Activated T-cell treated with anti-CD3 and anti-CD28 coated beads, Interleukin-2, amount 50 U/mL, for 24 hours (primary cell): Measurements from ENCODE around the gene TMEM130.
"Not testable (repeated sequence)": the region's sequence is repeated elsewhere in the genome, so short reads cannot be mapped to it uniquely, and the experiment has no call there.

Source experiments
- DNase-seq: peaks from one replicate; pipeline ENCODE4 v3.0.0-alpha.2; 2020
- H3K27ac Mint-ChIP-seq: 2 replicates; pipeline ENCODE4 v1.8.0; 2020; ENCODE audit warnings: mild to moderate bottlenecking, mixed read lengths
- H3K27me3 Mint-ChIP-seq: 2 replicates; pipeline ENCODE4 v1.8.0; 2020; ENCODE audit warnings: mixed read lengths
- H3K36me3 Mint-ChIP-seq: 2 replicates; pipeline ENCODE4 v1.8.0; 2020; ENCODE audit warnings: low read depth, mixed read lengths
- H3K4me1 Mint-ChIP-seq: 2 replicates; pipeline ENCODE4 v1.8.0; 2020; ENCODE audit warnings: low read depth, mixed read lengths
- H3K4me3 Mint-ChIP-seq: 2 replicates; pipeline ENCODE4 v1.8.0; 2020; ENCODE audit warnings: mild to moderate bottlenecking, moderate library complexity, mixed read lengths
- H3K9me3 Mint-ChIP-seq: 2 replicates; pipeline ENCODE4 v1.8.0; 2020; ENCODE audit warnings: mixed read lengths

The TMEM130 gene

DNA sequence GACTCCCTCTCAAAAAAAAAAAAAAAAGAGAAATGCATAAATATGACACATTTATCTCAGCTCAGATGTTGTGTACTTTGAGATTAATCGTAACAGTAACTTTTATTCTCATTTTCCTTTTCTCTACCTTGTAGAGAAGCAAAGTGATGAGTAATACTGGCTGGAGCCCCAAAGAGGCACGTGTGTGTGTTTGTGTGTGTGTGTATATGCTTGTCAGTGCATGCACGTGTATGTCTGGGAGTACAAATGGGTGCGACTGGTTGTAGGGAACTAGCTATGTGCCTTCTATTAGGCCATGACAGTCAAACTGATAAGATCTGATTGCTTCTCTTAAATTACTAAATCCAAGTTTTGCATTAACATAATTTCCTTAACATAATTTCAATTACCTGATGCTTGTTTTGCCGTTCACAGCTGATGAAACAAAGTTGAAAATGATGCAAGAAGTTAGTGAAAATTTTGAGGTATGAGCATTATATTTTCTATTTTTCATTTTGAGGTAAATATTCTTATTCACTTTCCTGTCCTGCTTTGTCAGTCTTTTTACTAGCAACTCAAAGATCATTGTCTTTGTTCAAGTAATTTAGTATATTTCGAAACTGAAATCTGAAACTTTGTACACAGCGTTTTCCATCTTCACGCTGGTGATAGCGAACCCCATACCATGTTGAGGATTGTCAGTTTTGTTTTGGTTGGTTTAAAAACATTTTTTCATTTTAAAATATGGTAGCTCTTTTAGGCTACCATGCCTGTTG, 11.9 kb upstream of the TMEM130 start:
- Mint-ChIP-seq H3K27ac (peak overlapping the region; percentile 90), H3K4me1 (peaks cover 34% of the 10 kb centered on the region), H3K36me3 (peaks cover 69% of the 10 kb centered on the region), H3K27me3 (no peaks in the 10 kb centered on the region), H3K9me3 (no peaks in the 10 kb centered on the region), H3K4me3 (peak overlapping the region; percentile 31)
- DNase-seq: no peak

DNA sequence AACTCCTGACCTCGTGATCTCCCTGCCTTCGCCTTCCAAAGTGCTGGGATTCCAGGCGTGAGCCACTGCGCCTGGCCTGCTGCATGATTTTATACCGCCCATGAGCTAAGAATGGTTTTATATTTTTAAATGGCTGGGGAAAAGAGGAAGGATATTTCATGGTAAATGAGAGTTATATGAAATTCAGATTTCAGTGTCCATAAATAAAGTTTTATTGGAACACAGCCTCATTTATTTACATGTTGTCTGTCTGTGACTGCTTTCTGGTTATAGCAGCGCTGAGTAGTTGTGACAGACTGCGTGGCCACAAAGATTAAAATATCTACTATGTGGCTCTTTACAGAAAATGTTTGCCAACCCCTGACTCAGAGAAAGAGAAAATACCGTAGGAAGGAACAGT, 10.7 kb upstream of the TMEM130 start:
- peaks cover 60% of the 10 kb centered on the region for H3K36me3 Mint-ChIP-seq
- DNase-seq: no peak
- peaks cover 31% of the 10 kb centered on the region for H3K4me1 Mint-ChIP-seq
- peaks cover 1% of the 10 kb centered on the region for H3K27me3 Mint-ChIP-seq
- peak overlapping the region; percentile 96 for H3K27ac Mint-ChIP-seq
- H3K4me3 Mint-ChIP-seq: peak overlapping the region; percentile 93
- no peaks in the 10 kb centered on the region for H3K9me3 Mint-ChIP-seq

DNA sequence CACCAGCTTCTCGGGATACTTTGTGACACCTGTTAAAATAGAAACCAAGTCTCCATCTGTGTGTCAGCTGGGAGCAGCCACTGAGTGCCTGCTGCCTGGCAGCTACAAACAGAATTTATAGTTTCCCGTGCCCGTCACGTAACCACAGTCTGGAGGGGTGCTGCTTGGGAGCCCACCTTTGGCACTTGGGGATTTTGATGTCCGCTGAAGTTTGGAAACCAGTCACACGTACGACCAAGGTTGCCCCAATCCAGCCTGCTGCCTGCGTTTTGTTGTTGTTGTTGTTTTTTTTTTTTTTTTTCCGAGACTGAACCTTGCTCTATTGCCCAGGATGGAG, 10.1 kb upstream of the TMEM130 start:
- DNase-seq: no peak
- Mint-ChIP-seq H3K4me1 (peaks cover 31% of the 10 kb centered on the region), H3K36me3 (peaks cover 57% of the 10 kb centered on the region), H3K9me3 (no peaks in the 10 kb centered on the region), H3K27me3 (peaks cover 3% of the 10 kb centered on the region), H3K4me3 (peak overlapping the region; percentile 93), H3K27ac (peak overlapping the region; percentile 96)

DNA sequence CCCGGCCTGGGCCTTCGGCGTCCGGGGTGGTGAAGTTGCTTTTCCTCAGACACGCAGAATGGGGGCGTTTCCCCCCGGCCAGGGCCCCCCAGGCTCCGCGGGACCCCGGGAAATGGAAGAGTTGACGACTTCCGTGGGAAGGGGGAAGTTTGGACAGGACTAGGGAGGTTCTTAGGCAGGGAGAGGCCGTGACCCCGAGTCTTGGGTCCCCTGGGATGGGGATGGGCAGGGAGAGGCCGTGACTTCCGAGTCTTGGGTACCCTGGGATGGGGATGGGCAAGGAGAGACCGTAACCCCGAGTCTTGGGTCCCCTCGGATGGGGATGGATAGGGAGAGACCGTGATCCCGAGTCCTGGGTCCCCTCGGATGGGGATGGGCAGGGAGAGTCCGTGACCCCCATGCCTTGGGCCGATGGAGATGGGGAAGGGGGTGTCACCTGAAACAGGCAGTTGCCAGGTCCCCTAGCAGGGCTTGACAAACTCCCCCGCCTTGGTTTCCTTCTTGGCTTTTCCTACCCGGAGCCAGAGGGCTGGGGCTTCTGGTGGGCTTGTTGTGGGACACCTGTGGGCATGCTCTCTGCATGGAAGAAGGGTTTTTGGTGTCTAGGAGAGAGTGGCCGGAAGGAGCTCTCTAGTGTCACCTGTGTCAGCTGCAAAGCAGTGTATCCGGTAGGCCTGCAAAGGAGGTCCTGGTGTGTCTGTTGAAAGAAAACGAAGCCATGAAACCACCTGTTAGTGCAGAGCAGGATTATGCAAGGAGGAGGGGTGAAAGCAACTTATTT, 9.6 kb upstream of the TMEM130 start:
- H3K36me3 Mint-ChIP-seq: peaks cover 52% of the 10 kb centered on the region
- H3K4me3 Mint-ChIP-seq: peak overlapping the region; percentile 93
- H3K27ac Mint-ChIP-seq: peak overlapping the region; percentile 96
- H3K9me3 Mint-ChIP-seq: no peaks in the 10 kb centered on the region
- peaks cover 3% of the 10 kb centered on the region for H3K27me3 Mint-ChIP-seq
- H3K4me1 Mint-ChIP-seq: peaks cover 31% of the 10 kb centered on the region
- DNase-seq: peak; percentile 70

DNA sequence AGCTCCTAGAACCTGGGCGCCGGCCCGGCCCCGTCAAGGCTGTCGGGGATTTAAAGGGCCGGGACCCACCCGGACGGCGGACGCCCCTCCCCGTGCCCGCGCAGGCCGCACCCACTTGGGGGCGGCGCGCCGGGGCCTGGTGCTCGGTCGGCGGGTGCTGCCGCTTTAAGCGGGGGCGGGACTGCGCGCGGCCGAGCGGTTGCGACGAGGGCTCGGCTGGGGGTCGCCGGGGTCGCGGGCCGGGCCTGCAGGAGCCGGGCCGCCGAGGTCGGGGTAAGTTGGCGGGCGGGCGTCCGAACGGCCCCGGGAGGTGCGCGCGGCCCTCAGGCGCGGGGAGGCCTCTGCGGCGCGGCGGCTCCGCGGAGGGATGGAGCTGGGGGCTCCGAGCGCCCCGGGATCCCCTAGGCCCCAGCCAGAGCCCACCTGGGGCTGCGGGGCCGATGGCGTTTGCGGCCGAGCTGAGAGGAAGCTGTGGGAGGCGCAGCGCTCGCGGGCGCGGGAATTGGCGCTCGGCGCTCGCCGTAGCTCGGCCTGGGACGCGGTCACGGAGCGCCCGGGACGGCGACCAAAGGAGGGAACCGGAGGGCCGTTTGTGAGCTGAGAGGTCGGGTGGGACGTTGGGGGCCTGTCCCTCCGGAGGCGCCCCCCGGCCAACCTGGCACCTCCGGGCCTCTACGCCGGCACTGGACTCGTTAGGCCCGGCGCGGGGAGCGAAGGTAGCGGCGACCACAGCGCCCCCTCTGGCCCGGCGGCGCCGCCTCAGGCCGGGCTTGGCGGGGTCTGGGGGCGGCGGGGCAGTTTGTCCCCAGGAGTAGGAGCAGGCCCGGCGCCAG, 8.8 kb upstream of the TMEM130 start, which contains the start of gene TRRAP:
TRRAP (plus strand) TSS at position 168 of the 833 bp plus-strand sequence. CDS start 2,619 bp downstream, outside the sequence.
- Mint-ChIP-seq H3K27me3 (peaks cover 3% of the 10 kb centered on the region), H3K4me3 (peak within 1 kb of the TSS; percentile 93), H3K9me3 (no peaks in the 10 kb centered on the region), H3K4me1 (peaks cover 27% of the 10 kb centered on the region), H3K27ac (peak within 1 kb of the TSS; percentile 96), H3K36me3 (peaks cover 44% of the 10 kb centered on the region)
- DNase-seq: peak; percentile 90

DNA sequence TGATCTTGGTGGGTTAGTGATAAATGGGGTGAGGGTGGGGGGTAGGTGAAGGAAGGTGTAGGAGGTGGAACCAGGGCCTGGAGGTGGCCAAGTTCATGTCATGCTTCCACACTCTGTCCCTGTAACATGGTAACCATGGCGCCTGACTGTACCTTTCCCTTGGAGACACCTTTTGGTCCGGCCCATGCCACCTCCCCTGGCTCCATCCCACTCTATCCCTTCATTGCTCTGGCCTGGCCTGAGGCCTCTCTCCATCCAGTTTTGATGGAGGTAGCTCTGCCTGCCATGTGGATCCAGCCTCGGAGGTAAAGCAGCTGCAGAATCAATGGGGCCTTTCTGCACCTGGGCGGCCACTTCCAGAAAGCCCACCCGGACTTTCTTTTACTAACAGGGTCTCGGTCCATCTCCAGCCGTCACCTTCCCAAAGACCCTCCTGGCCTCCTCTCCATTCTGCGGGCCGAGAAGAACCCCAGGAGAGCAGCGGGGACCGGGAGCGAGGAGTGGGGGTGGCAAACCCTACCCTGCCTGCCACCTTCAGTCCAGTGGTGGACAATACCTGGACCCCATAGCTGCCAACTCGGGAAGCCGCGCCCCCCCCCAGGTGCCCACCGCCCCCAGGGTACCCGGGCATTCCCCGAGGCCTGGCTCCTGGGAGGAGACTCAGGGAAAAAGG, 8.0 kb upstream of the TMEM130 start:
- Mint-ChIP-seq H3K36me3 (peaks cover 36% of the 10 kb centered on the region), H3K4me1 (peaks cover 25% of the 10 kb centered on the region), H3K4me3 (peak overlapping the region; percentile 55), H3K27ac (no peak overlapping the region), H3K27me3 (peaks cover 3% of the 10 kb centered on the region), H3K9me3 (no peaks in the 10 kb centered on the region)
- no peak for DNase-seq

DNA sequence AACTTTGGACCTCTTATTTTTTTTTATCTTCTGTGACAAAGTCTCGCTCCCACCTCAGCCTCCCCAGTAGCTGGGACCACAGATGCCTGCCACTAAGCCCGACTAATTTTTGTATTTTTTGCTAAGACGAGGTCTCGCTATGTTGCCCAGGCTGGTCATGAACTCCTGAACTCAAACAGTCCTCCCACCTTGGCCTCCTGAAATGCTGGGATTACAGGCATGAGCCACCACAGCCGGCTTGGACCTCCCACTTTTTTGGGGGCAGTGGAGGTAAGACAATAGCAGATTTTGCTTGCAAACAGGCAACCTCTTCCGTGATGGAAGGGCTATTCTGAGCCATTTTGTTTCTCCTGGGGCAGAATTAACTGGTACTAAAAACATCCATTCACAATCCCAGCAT, 7.3 kb upstream of the TMEM130 start:
- Mint-ChIP-seq H3K9me3 (no peaks in the 10 kb centered on the region), H3K4me1 (peaks cover 23% of the 10 kb centered on the region), H3K27ac (no peak overlapping the region), H3K4me3 (peak overlapping the region; percentile 55), H3K27me3 (peaks cover 3% of the 10 kb centered on the region), H3K36me3 (peaks cover 29% of the 10 kb centered on the region)
- no peak for DNase-seq

DNA sequence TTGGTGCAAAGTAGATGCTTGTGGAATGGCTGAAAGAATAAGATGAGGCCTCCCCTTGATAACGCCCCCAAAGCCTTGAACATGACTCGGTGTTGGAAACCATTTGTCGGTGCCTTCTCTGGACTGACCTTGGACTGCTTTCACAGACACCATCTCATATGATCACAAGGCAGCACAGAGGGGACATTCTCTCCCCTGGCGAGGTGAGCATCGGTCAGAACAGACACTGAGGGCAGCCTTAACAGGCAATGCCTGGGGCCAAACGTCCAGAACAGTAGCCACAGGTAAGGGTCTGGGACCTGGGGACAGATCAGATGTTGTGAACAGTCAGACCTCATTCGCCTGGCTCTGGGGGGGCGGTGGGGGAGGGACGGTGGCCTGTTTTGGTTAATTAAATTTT, 5.7 kb upstream of the TMEM130 start:
- Mint-ChIP-seq H3K36me3 (peaks cover 13% of the 10 kb centered on the region), H3K27ac (no peak overlapping the region), H3K4me3 (no peak overlapping the region), H3K4me1 (peaks cover 10% of the 10 kb centered on the region), H3K9me3 (no peaks in the 10 kb centered on the region), H3K27me3 (peaks cover 14% of the 10 kb centered on the region)
- no peak for DNase-seq

DNA sequence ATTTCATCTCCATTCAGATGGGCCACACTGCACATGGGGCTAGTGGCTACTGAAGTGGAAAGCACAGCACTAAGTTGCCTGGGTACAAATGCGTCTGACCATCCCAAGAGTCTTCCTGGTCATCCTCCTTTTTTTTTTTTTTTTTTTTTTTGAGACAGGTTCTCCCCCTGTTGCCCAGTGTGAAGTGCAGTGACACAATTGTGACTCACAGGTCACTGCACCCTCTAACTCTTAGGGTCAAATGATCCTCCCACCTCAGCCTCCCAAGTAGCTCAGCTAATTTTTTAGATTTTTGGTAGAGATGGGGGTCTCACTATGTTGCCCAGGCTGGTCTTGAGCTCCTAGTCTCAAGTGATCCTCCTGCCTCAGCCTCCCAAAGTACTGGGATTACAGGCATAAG, 5.1 kb upstream of the TMEM130 start:
- peaks cover 7% of the 10 kb centered on the region for H3K4me1 Mint-ChIP-seq
- H3K36me3 Mint-ChIP-seq: peaks cover 10% of the 10 kb centered on the region
- H3K9me3 Mint-ChIP-seq: no peaks in the 10 kb centered on the region
- H3K4me3 Mint-ChIP-seq: no peak overlapping the region
- H3K27me3 Mint-ChIP-seq: peaks cover 20% of the 10 kb centered on the region
- DNase-seq: no peak
- no peak overlapping the region for H3K27ac Mint-ChIP-seq

DNA sequence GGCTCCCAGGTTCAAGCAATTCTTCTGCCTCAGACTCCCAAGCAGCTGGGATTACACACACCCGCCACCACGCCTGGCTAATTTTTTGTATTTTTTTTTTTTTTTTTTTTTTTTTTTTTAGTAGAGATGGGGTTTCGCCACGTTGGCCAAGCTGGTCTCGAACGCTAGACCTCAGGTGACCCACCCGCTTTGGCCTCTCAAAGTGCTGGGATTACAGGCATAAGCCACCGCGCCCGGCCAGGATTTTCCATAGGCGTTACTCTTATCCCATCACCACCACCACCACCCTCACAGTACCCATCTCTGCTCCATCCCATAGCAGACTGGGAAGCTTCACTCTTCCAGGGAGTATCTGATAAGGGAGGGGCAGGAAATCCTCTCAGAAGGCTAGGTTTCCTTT, 3.8 kb upstream of the TMEM130 start:
- H3K36me3 Mint-ChIP-seq, H3K9me3 Mint-ChIP-seq, H3K4me1 Mint-ChIP-seq, H3K27ac Mint-ChIP-seq, DNase-seq, H3K4me3 Mint-ChIP-seq: not testable (repeated sequence)
- H3K27me3 Mint-ChIP-seq: peaks cover 27% of the 10 kb centered on the region

DNA sequence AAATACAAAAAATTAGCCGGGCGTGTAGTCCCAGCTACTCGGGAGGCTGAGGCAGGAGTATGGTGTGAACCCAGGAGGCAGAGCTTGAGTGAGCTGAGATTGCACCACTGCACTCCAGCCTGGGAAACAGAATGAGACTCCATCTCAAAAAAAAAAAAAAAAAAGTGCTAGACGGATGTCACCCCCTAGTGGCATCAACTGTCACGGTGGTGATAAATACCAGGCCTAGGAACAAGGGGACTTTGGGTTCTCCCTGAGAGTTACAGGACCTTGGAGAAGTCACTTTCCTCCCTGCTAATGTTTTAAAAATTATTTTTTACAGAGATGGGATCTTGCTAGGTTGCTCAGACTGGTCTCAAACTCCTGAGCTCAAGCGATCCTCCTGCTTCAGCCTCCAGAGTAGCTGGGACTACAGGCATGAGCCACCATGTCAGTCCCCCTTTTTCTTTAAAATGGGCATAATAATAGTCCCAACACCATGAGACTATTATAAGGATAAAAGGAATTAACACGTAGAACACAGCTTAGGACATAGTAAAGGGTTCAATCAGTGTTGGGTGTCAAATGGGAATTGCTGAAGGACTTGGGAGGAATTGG, 2.6 kb upstream of the TMEM130 start:
- Mint-ChIP-seq H3K4me1 (peaks cover 4% of the 10 kb centered on the region), H3K27me3 (peaks cover 38% of the 10 kb centered on the region), H3K36me3 (no peaks in the 10 kb centered on the region), H3K27ac (no peak overlapping the region), H3K4me3 (no peak overlapping the region), H3K9me3 (no peaks in the 10 kb centered on the region)
- DNase-seq: no peak

DNA sequence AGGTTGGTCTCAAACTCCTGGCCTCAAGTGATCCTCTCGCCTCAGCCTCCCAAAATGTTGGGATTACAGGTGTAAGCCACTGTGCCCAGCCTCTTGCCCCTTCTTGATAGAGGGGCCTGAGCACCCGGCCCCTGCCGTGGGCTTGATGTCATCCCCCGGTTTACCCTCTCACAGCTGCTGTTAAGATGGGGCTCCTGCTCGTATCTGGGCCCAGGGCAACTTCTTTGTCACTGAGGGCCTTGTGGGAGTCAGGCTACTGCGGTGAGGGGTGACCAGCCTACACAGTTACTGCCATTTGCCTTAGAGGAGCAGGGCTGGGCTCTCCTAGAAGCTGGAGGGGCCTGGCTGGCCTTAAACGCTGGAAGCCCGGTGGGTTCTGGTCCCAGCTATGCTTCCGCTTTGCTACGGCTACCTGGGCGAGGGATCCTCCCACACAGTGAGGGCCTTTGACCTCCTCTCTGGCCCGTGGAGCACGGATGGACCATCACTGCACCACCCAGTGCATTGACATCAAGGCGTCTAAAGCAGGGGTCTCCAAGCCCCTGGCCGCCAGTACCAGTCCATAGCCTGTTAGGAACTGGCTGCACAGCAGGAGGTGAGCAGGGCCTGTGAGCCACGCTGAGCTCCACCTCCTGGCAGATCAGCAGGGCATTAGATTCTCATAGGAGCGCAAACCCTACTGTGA, 1.1 kb upstream of the TMEM130 start:
- H3K36me3 Mint-ChIP-seq: no peaks in the 10 kb centered on the region
- H3K4me3 Mint-ChIP-seq: peak overlapping the region; percentile 72
- H3K9me3 Mint-ChIP-seq: no peaks in the 10 kb centered on the region
- peaks cover 41% of the 10 kb centered on the region for H3K27me3 Mint-ChIP-seq
- H3K27ac Mint-ChIP-seq: no peak overlapping the region
- DNase-seq: peak; percentile 26
- peaks cover 4% of the 10 kb centered on the region for H3K4me1 Mint-ChIP-seq

DNA sequence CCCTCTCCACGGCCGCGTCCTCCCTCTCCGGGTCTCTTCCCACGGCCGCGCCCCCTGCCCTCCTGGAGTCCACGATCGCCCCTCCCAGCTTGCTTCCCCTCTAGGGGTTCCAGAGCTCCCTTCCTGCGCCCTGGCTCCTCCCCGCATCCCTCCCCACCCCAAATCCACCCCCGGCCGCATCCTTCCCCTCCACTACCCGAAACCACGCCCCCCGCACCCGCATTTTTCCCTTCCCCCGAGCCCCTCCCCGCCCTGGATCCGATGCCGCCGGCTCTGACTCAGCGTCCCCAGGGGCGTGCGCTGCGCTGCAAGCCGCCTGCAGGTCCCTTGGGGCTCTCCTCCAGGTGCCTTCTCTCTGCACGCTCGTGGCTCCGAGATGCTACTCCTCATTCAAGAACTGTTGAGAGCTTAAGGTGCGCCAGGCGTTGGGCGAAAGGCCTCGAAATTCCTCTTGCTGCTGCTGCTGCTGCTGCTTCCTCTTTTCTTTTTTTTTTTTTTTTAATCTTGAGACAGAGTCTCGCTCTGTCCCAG, 372 bp upstream of the TMEM130 start:
- Mint-ChIP-seq H3K4me3 (peak overlapping the region; percentile 72), H3K36me3 (no peaks in the 10 kb centered on the region), H3K9me3 (no peaks in the 10 kb centered on the region), H3K27me3 (peaks cover 38% of the 10 kb centered on the region), H3K27ac (no peak overlapping the region), H3K4me1 (peaks cover 4% of the 10 kb centered on the region)
- peak; percentile 79 for DNase-seq
